Suppressor macrophage (primary cell): ENCODE results near the gene XKR7.

Source experiments
- DNase-seq, 4 experiments: peaks; one replicate each; pipeline ENCODE4 v3.0.0-alpha.2; 2020 to 2022

Gene XKR7

GRCh38 chr20:32045999-32046398 lies 78.0 kb downstream of the XKR7 start:
- no peak for DNase-seq

GRCh38 chr20:32050324-32050841 lies 82.4 kb downstream of the XKR7 start:
- peak in 1 of 4 experiments; percentile 4 for DNase-seq

DNA sequence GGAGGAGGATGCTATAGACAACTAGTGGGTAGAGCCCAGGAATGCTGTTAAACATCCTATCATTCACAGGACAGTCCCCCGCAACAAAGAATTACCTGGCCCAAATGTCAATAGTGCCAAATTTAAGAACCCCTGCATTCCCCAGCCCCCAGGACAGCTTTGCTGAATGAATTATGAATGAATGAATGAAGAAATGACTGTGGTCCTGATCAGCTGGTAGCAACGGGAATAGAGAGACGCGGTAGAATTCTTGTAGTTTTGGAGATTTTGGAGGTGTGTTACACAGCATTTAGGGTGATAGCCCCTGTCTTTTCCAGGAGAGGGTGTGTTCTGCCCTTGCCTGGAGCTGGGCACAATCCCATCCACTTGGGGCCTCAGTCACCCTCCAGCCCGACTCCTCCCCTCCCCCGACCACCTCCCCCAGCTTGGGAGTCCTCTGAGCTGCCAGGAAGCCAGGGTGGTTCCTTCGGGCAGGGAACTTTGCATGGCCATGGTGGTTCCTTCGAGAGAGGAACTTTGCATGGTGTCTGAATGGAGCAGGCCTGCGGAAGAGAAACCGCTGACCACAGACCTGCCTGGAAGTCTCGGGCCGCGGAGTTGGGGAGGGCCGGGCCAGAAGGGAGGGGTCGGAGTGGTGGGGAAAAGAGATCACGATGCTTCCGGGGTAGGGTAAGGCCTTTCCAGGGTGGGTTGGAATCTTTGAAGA lies 83.1 kb downstream of the XKR7 start:
- peak; percentile 73 to 90 (median 86) for DNase-seq

DNA sequence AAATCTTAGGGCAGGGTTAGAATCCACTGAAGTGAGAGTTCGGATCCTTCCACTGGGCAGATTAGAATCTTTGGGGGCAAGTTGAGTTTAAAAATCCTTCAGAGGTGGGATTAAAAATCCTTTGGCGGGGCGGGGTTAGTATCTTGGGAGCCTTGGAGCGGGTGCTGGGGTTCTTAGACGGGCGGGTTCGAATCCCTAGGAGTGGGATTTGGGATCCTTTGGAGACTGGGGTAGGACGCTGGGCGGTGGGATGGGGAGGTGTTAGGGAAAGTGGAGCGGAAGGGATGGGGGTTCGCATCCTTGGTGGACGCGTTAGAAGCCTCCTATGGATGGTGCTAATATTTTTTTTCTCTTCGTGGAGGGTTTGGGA lies 83.8 kb downstream of the XKR7 start:
- DNase-seq, result no peak

DNA sequence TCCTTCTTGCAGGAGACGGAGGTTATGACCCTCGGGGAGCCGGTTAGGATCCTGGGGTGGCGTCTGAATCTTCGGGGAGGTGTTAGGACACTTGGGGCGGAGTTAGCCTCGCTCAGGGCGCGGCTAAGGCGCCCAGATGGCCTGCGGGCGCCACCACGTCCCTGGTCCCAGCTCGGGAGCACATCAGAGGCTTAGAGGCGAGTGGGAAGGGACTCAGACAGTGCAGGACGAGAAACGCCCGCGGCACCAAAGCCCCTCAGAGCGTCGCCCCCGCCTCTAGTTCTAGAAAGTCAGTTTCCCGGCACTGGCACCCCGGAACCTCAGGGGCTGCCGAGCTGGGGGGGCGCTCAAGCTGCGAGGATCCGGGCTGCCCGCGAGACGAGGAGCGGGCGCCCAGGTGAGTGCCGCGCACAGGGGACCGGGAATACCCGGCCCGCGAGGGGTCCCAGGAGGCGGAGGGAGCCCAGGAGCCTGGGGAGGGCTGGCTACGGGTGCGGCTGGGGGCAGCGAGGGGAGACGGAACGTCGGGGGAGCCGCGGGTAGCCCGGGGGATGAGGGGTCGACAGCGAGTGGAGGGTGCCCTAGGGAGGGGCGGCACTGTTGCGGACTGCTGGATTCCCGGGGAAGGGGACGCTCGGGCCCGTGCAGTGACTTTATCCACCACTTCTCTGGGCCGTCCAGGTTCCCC lies 84.3 kb downstream of the XKR7 start, which contains the start of gene HCK:
Gene HCK, plus strand, starts transcription at position 153 of the 688 bp plus-strand sequence.
- DNase-seq, result peak; percentile 80 to 94 (median 90)

DNA sequence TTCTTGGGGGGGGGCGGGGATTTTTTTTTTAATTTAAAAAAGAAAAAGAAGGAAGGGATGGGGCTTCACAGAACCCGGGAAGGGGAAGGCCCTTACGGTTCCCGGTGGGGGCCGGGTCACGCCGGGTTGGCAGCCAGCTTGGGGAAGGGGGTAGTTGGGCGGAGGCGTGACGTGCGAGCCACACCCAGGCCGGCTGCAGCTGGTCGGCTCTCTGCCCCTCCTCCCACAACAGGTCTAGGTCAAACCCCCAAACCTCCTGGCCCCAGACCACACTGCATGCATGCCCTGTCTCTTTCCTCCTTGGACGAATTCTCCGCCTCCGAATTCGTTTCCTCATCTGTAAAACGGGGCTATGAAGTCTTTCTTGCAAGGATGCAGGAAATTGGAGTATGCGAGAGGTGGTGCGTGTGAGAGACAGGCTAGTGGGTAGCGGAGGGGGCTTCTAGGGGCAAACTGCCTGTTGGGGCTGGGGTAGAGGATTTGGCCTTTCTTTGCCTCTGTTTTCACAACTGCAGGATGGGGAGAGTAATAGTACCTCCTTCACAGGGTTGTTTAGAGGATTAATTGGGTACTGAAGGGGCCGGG lies 84.9 kb downstream of the XKR7 start:
- DNase-seq, result peak; percentile 89 to 95 (median 92)
